Measurements from ENCODE around the gene DNAJC18.

The DNAJC18 gene

GRCh38 chr5:139360384-139360783 lies 78.9 kb downstream of the DNAJC18 start:
- DNase-seq = no peak
